ENCODE measurements around the gene FBRSL1.
A peak's percentile ranks its signal among the peaks of the same experiment; 100 is the strongest.
"Not testable (repeated sequence)": the region's sequence is repeated elsewhere in the genome, so short reads cannot be mapped to it uniquely, and the experiment has no call there.

FBRSL1 gene

GRCh38 chr12:132470397-132470796 lies 19.6 kb upstream of the FBRSL1 start:
- no peak for DNase-seq (ENCODE audit: low spot score)

- peak; percentile 31 for DNase-seq (ENCODE audit: low spot score)
Observed at GRCh38 chr12:132471011-132471857, 18.7 kb upstream of the FBRSL1 start.

- DNase-seq (ENCODE audit: low spot score), result no peak
Observed at GRCh38 chr12:132471858-132472255, 18.1 kb upstream of the FBRSL1 start.

GRCh38 chr12:132472386-132472785 lies 17.6 kb upstream of the FBRSL1 start:
- DNase-seq (ENCODE audit: low spot score), result no peak

GRCh38 chr12:132474237-132474741 lies 15.7 kb upstream of the FBRSL1 start:
- no peak for DNase-seq (ENCODE audit: low spot score)

GRCh38 chr12:132474799-132475303 lies 15.1 kb upstream of the FBRSL1 start:
- not testable (repeated sequence) for DNase-seq (ENCODE audit: low spot score)

- DNase-seq (ENCODE audit: low spot score), result no peak
Observed at GRCh38 chr12:132475304-132476037, 14.5 kb upstream of the FBRSL1 start.

GRCh38 chr12:132476038-132476414 lies 13.9 kb upstream of the FBRSL1 start:
- no peak for DNase-seq (ENCODE audit: low spot score)

- no peak for DNase-seq (ENCODE audit: low spot score)
Observed at GRCh38 chr12:132476421-132476820, 13.5 kb upstream of the FBRSL1 start.

- DNase-seq (ENCODE audit: low spot score), result no peak
Observed at GRCh38 chr12:132477017-132477702, 12.8 kb upstream of the FBRSL1 start.

GRCh38 chr12:132477703-132478432 lies 12.1 kb upstream of the FBRSL1 start:
- no peak for DNase-seq (ENCODE audit: low spot score)

GRCh38 chr12:132478433-132478803 lies 11.5 kb upstream of the FBRSL1 start:
- no peak for DNase-seq (ENCODE audit: low spot score)

GRCh38 chr12:132478845-132479244 lies 11.1 kb upstream of the FBRSL1 start:
- DNase-seq (ENCODE audit: low spot score), result no peak

GRCh38 chr12:132479291-132479690 lies 10.7 kb upstream of the FBRSL1 start:
- no peak for DNase-seq (ENCODE audit: low spot score)

GRCh38 chr12:132479938-132480622 lies 9.9 kb upstream of the FBRSL1 start:
- DNase-seq (ENCODE audit: low spot score), result no peak

- no peak for DNase-seq (ENCODE audit: low spot score)
Observed at GRCh38 chr12:132480623-132481132, 9.3 kb upstream of the FBRSL1 start.

- DNase-seq (ENCODE audit: low spot score), result no peak
Observed at GRCh38 chr12:132481345-132481744, 8.6 kb upstream of the FBRSL1 start.

- DNase-seq (ENCODE audit: low spot score), result no peak
Observed at GRCh38 chr12:132481771-132482745, 7.9 kb upstream of the FBRSL1 start.

- DNase-seq (ENCODE audit: low spot score), result no peak
Observed at GRCh38 chr12:132482771-132483170, 7.2 kb upstream of the FBRSL1 start.

GRCh38 chr12:132483208-132483607 lies 6.7 kb upstream of the FBRSL1 start:
- no peak for DNase-seq (ENCODE audit: low spot score)
